Adipose tissue (tissue), 3 donors: ENCODE data around the gene ZCCHC14. TPM values are rescaled to one million over a fixed set of nuclear protein-coding genes. Genes with fewer than 3 reads are reported as not detected.
"Not testable (repeated sequence)": the region's sequence is repeated elsewhere in the genome, so short reads cannot be mapped to it uniquely, and the experiment has no call there.

ENCODE experiments used
- H3K27ac ChIP-seq: one replicate; pipeline ENCODE4 v1.5.1; 2013; ENCODE audit warnings: low read depth, low read length
- WGBS, 3 donors: extraction: QIAGEN DNeasy Blood & Tissue Kit; methylation state at CpG; one replicate each; pipeline ENCODE4 v1.1.7; 2013; 5-methylcytosine and 5-hydroxymethylcytosine counted together
- polyA plus RNA-seq, 3 donors: library from polyadenylated mRNA; stranded (reverse); fragments of 200-250 nt; gene quantifications; one replicate each; pipeline ENCODE4 v1.2.3, GENCODE V29; 2013
- donor health status: healthy with polysubstance abuse.
- donor health status: Bipolar disorder and iron deficiency.
- donor health status: healthy.

ZCCHC14 gene
- polyA plus RNA-seq, 3 donors: 6.6 to 8.9 (median 7.6) TPM

DNA sequence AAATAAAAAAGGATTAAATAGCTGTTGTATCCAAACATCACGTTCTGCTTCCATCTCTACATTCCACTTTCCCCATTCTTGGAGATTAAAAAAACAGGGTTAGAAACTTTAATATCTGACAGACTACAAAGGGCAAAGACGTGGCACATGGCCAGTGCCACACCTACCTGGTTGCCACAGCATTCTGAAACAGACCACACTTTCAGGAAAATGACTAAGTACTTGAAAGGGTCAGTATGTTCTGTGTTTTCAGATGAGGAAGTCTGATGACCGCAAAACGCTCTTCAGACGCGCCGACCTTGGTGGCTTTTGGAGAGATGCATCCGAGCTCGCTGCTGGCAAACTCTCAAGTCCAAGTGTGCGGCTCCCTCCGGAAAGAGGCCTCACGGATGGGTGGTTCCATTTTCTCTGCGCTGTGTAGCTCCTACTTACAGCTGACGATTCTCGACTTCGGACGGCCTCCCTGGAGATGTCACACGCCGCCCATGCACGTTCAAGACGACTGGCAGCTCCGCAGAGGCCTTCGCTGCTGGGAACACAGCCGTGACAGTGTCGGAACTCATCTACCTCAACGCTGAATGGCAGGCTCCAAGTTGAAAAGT lies 85.2 kb downstream of the ZCCHC14 start:
- 63 to 89% (median 70%) methylated on average over 26 of the region's 26 CpGs for WGBS, 3 donors
- H3K27ac ChIP-seq: no peak overlapping the region

DNA sequence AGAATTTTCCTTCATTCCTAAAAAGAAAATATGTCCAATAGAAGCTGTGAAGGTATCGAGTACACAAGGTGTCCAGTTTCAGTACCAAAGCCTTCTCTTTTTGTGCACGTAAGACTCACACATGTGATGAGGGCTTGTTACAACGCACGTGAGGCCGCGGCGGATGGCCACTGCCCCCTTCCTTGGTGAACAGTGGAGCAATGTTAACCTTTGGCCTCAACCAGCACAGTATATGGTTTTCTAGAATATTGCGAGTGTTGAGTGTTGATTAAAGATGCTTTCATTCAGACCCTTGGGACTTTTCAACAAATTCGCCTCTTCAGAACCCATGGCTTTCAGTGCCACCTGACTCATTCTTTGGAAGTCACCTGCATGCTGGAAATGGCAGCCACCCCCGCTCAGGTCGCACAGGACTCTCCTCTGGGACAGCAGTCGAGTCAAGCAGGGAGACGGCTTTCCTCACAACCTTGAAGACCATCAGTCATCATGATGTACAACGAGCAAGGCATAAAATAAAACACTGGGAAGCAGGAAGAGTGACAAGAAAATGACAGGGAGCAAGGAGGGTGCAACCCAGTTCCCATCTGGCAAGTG lies 86.2 kb downstream of the ZCCHC14 start:
- WGBS, 3 donors: 88 to 91% (median 89%) methylated on average over 14 of the region's 14 CpGs
- H3K27ac ChIP-seq: no peak overlapping the region

DNA sequence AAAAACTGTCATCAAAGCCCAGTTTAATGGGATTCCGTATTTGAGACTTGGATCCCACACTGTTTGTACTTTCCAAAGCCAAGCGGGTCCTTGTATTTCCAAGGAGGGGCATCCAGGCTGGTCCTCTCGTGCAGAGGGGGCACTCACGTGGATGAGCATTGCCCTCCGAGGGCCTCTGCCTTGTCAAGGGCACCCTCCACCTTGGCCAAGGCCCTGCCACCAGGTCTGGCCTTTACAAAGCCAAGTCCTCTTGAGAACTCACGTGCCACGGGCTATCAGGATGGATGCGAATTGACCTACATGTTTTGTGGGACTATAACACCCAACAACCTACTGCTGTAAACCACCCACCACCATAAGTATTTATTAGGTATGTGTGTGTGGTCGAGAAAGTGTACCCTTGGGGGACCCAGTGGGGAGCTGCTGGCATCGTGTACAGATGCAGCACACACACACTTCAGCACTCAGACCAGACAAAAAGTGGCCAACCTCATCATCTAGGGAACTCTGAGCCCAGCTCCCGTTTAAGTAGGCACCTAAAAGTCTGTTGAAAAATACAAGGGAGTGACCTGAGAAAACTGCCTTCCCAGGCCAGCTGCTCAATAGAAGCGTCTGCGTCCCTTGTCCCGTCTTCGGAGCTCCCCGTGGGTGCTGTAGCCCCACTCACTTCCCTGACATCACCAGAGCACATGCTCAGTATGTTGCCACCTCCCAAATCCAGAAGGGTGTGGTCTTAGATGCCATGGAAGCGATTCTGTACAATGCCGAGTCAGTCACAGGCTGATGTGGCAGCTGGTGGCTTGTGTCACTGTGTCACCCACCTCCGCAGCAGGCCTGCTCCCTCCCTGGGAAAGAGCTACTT lies 87.8 kb downstream of the ZCCHC14 start:
- 90 to 93% (median 93%) methylated on average over 19 of the region's 19 CpGs for WGBS, 3 donors
- no peak overlapping the region for H3K27ac ChIP-seq

DNA sequence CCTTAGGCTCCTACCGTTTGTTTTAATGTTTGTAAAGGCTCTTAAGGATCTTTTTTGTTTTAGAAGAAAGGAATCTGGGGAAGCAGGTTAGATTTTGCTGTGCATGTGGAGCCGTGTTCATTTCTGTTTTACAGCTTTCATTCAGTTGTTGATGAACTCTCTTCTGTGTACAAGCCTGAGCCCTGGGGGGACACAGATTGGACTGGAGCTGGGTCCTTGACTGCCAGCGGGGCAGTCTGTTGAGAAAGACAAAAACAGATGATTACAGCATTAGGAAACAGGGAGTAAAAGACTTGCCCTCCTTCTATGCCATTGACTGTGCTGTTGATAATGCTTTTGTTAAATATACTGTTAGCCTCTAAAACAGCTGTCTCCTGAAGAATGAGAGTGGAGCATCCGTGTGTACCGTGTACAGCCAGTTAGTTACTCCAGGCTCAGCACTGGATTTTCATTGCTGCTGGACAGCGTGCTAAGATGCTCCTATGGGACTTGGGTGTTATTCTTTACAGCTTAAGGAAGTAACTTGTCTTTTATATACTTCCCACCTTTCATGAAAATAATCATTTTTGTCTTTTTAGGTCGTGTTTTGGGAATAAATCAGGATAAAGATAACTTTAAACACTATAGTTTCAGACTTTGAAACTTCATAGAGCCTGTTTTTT lies 97.5 kb downstream of the ZCCHC14 start:
- H3K27ac ChIP-seq: no peak overlapping the region
- 55 to 74% (median 71%) methylated on average over 7 of the region's 7 CpGs for WGBS, 3 donors

DNA sequence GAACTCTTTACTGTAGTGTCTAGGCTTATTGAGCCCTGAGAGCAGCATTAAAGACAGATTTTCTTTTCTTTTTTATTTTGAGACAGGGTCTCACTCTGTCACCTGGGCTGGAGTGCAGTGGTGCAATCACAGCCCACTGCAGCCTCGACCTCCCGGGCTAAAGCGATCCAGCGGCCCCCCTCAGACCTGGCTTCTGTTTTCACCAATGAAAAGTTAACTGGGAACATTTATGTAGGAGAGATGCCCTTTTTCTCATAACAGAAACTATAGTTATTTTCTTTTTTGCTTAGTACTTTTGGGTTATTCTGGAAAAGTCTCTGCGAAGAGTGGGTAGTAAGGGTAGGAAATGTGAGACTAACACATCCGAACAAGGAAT lies 99.2 kb downstream of the ZCCHC14 start:
- H3K27ac ChIP-seq: no peak overlapping the region
- WGBS, 3 donors: 76 to 80% (median 77%) methylated on average over 6 of the region's 6 CpGs

DNA sequence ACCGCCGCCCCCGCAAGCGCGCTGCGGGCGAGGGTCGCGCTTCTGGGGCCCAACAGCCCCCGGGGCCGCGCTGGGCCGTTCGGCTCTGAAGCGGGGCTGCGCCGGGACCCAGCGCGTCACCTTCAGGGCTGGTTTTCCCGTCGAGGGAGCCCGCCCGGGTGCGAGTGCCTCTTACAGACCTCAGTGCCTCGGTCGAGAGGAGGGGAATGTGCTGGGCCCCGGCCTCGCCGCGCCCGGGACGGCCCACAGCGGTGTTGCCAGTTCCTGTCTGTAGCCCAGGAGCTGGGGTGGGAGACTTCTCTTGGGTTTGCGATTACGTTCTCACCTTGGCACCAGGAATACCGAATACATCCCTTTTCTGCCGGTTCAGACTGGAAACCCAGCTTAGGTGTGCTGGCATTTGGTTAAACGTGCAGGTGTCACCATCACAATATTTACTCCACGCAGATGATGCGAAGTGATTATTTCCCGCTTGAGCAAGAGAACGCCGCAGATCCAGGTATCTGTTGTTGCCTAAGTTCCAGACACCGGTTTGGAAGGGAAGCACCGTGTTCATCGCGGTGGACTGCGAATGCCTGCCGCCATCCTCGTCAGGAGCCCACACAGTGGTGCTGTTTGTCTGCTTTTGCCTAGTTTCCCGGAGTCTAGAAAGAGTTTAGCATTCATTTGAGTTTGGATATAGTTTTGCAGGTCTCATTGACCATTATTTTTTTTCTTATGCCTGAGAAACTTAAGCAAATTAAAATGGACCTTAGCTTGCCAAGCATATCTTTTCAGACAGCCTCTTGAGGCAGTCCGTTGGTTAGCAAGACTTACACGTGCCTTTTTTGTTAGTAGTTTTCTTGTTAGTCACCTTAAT lies 99.8 kb downstream of the ZCCHC14 start:
- 1 to 2% (median 2%) methylated on average over 46 to 53 of the region's 53 CpGs for WGBS, 3 donors

DNA sequence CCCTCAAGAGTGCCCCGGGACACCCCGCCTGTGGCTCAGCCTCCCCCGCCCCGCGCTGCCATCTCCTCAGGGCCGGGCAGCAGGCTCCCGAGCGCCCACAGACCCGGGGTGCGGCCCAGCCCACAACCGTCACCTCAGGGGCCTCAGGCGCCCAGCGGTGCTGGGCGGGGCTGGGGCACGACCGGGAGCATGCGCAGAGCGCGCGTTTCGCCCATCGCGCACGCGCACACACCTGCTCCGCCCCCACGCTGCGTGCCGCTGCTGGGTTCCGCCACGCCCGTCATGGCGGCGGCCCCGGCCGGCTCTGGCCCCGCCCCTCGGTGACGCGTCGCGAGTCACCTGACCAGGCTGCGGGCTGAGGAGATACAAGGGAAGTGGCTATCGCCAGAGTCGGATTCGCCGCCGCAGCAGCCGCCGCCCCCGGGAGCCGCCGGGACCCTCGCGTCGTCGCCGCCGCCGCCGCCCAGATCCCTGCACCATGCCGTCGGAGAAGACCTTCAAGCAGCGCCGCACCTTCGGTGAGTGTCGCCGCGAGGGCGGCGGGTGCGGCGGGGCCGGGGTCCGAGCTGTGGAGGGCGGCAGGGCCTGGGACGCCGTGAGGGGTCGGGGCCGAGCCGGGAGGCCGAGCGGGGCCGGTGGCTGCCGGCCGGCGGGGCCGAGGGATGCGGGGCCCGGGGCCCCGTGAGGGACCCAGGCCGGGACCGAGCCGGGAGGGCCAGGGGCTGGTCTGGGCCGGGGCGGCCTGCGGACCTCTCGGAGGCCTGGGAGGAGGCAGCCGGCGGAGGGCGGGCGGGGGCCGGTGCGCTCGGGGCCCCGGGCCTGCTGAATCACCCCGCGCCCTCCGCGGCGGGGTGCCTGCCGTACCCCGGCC lies 100.6 kb downstream of the ZCCHC14 start, which contains the start of gene MAP1LC3B:
Gene MAP1LC3B (plus strand): TSS at position 387 of the 871 bp plus-strand sequence. CDS start 92 bp downstream, at position 479.
- WGBS, 3 donors: 0 to 1% (median 0%) methylated on average over 93 to 110 of the region's 113 CpGs

More for the DNA sequence above, 99.8 kb downstream of the ZCCHC14 start:
- no peak overlapping the region for H3K27ac ChIP-seq

DNA sequence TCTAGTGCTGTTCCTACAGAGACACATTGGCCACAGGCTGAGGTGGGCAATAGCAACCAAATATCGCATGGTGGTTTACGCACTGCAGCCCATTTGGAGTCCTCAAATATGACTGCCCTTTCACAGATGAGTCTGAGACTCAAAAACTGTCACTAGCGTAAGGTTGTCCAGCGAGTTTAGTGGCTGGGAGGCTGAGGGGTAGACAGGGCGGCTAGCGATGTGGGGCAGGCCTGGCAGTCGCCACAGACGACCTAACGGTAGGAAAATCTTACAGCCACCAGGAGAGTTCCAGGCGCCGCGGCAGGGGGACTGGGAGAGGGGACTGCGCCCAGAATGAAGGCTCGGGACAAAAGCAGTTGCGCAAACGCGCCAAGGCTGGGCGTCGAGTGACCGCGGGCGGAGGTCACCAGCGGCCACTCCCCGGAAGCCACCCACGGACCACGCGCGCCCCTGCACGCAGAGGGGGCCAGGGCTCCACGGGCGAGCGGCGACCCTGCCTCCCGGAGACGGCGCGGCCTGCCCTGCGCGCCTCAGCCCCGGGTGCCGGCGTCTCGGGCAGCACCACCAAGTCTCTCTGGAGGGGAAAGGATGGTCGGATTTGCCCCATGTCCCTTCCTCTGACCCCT lies 101.4 kb downstream of the ZCCHC14 start:
- 7 to 9% (median 8%) methylated on average over 34 to 44 of the region's 44 CpGs for WGBS, 3 donors
- peak overlapping the region; percentile 97 for H3K27ac ChIP-seq

More for the DNA sequence above, 100.6 kb downstream of the ZCCHC14 start, which contains the start of gene MAP1LC3B:
- H3K27ac ChIP-seq: peak within 1 kb of the TSS; percentile 97

DNA sequence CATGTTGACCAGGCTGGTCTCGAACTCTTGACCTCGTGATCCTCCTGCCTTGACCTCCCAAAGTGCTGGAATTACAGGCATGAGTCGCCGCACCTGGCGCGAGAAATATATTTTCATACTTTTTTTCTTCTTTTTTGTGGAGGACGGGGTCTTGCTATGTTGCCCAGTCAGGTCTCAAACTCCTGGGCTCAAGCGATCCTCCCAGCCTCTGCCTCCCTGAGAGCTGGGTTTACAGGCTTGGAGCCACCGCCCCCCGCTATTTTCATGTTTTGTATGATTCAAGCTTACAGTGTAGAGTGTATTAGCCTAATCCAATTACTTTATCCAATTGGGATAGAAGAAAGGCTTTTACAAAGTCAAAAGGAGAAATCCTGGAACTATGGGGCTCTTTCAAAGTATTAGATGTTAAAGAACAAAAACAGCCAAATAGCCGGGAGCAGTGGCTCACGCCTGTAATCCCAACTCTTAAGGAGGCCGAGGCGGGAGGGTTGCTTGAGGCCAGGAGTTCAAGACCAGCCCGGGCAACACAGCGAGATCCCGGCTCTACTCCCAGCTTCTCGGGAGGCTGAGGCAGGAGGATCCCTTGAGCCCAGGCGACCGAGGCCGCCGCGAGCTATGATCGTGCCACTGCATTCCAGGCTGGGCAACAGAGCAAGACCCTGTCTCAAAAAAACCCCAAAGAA lies 102.0 kb downstream of the ZCCHC14 start:
- 97% methylated on average over 23 to 24 of the region's 24 CpGs for WGBS, 3 donors
- H3K27ac ChIP-seq: peak overlapping the region; percentile 97

DNA sequence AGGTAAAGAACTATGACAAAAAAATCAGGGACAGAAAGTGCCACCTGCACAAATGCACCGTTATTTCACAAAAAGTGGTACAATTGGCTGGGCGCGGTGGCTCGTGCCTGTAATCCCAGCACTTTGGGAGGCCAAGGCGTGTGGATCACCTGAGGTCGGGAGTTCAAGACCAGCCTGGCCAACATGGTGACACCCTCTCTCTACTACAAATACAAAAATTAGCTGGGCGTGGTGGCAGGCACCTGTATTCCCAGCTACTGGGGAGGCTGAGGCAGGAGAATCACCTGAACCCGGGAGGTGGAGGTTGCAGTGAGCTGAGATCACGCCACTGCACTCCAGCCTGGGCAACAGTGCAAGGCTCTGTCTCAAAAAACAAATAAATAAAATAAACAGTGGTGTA lies 102.9 kb downstream of the ZCCHC14 start:
- not testable (repeated sequence) for H3K27ac ChIP-seq
- 83 to 98% (median 96%) methylated on average over 9 of the region's 9 CpGs for WGBS, 3 donors

DNA sequence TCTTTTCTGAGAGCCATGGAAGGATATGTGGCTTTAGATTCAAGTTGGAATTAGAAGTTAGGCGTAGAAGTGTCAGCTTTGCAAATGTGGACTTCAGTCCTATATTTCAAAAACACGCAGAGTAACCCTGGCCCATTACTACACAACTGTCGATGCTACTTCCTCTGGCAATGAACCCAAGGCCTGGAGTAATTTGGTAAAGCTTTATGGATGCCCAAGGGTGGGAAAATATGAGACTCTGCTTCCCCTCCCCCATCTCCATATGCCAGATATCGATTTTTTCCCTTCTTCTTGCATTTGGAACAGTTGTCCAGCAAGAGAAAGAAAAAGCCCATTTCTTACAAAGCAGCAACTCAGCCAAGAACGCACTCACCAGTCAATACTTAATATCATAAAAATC lies 103.6 kb downstream of the ZCCHC14 start:
- 47 to 78% (median 76%) methylated on average over 5 of the region's 5 CpGs for WGBS, 3 donors

DNA sequence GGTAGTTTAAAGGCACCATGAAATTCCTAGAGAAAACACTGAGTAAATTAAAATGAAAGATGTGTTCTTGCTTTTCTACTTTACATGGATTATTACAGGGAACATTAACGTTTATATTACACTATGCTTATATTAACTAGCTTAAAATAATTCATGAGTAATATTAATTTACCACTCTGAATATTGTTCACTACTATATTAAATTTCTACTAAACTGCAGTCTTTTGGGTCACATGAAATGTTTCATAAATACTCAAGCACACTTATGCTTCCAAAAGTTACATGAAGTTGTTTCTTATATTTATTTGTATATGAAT lies 104.0 kb downstream of the ZCCHC14 start:
- 5 to 15% (median 10%) methylated on average over 1 of the region's 1 CpG for WGBS, 3 donors
- no peak overlapping the region for H3K27ac ChIP-seq

More for the DNA sequence above, 103.6 kb downstream of the ZCCHC14 start:
- H3K27ac ChIP-seq: peak overlapping the region; percentile 17

DNA sequence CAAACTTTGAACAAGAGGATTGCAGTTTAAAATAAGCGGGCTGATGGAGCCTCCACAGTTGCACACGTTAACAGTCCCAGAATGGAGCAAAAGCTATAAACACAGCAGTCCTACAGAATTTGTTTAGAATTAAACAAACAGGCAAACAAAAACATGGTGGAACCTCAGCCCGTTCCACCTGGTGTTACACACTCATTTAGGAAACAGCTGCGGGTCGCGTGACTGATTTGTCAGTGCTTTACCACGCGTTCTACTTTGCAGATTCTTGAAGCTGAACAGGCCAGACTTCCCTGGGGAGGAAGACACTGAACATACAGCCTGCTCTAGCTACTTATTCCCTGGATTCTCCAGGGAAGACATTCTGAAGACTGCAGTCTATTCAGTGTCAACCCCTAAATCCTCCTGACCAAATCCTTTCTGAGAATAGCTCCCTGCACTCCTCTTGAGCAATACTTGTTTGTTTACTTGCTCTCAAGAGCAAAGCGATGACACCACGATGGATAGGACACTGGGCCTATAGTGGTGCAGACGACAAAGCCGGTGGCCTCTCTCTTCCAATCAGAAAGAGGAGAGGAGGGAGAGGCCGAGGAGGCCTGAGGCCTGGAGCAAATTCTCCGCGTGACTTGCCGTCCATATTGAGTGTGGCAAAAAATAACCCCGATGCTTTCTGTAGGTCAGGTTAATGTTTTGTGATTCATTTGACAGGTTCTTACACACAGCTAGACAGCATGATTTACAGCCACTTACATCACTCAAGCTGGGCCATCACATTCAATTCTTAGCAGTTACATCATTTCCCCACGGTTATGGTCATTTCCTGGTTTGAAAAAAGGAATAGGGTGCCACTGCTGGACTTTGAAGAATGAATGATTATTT lies 104.6 kb downstream of the ZCCHC14 start:
- 7 to 11% (median 10%) methylated on average over 18 of the region's 18 CpGs for WGBS, 3 donors
- peak overlapping the region; percentile 73 for H3K27ac ChIP-seq

DNA sequence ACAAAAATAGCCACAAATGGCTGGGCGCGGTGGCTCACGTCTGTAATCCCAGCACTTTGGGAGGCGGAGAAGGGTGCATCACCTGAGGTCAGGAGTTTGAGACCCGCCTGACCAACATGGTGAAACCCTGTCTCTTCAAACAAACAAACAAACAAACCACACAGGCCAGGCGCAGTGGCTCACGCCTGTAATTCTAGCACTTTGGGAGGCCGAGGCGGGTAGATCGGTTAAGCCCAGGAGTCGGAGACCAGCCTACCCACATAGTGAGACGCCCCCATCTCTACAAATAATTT lies 108.0 kb downstream of the ZCCHC14 start:
- WGBS, 3 donors: 87 to 91% (median 88%) methylated on average over 12 of the region's 12 CpGs
- H3K27ac ChIP-seq: not testable (repeated sequence)

DNA sequence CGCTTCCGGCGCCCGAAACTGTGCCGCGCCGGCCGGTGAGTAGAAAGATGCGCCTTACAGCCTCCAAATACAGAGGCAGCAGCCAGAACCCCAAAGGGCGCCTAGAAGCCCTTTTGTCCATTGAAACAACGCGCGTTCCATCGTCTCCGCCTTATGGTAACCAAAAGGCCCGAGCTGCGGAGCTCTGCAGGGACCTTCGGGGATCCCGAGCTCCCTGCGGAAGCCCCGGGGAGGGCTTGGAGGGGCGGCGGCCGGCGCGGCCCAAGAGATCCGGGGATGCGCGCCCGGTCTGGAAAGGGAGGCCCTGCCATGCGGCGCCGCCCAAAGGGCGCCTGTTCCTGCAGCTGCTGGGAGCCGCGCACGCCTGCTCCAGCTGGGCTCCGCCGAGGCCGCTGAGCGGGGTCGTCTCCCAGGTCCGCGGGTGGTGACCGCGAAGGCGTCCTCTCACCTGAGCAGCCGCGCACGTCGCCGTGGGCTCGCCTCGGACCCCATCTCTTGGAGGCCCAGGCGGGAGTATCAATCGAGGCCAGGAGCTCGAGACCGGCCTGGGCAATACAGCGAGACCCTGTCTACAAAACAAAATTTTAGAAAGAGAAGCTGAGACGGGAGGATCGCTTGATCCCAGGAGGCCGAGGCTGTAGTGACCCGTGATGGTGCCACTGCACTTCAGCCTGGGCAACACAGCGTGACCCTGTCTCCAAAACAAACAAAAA lies 108.5 kb downstream of the ZCCHC14 start:
- WGBS, 3 donors: 6 to 8% (median 6%) methylated on average over 55 to 64 of the region's 64 CpGs
- H3K27ac ChIP-seq: peak overlapping the region; percentile 35
